BJ (cell line): ENCODE data around the gene YWHAE. TPM values are rescaled to one million over a fixed set of nuclear protein-coding genes. Genes with fewer than 3 reads are reported as not detected.

Experiments used
- CTCF ChIA-PET: fragments of 350-600 bp; formaldehyde crosslinking; extraction: SDS; loops from one replicate; lab custom pipeline; 2021; ENCODE audit warnings: antibody characterized with exemption, inconsistent platforms; lab: Yijun Ruan, JAX
- POLR2A ChIA-PET: fragments of 300-600 bp; sonication (Branson Sonifier 250); formaldehyde crosslinking; extraction: SDS; loops from one replicate; lab custom pipeline; 2021; ENCODE audit warnings: antibody characterized with exemption; lab: Charles Lee
- DNase-seq: peaks from one replicate; pipeline ENCODE4 v3.0.0-alpha.2; 2011; ENCODE audit warnings: low read depth
- H3K27me3 ChIP-seq: 2 replicates; pipeline ENCODE4 v1.6.0; 2011; ENCODE audit warnings: low read length; ENCODE audit not compliant: control insufficient read depth, insufficient read depth
- H3K36me3 ChIP-seq: 2 replicates; pipeline ENCODE4 v1.5.1; 2011; ENCODE audit warnings: low read length; ENCODE audit not compliant: control insufficient read depth, insufficient read depth
- H3K4me3 ChIP-seq: 2 replicates; pipeline ENCODE4 v1.5.1; 2011; ENCODE audit warnings: low read depth, mild to moderate bottlenecking, control low read depth, low read length
- CTCF ChIP-seq: IDR thresholded peaks from 2 replicates; pipeline ENCODE4 v1.5.1; 2011; ENCODE audit warnings: low read depth, mild to moderate bottlenecking, control low read depth, inconsistent platforms, low read length, moderate library complexity; ENCODE audit not compliant: insufficient read depth
- polyA plus RNA-seq: library from polyadenylated mRNA; depleted of rRNA; stranded (reverse); fragments of >200 nt; gene quantifications from 2 replicates; pipeline ENCODE4 v1.2.3, GENCODE V29; 2011

Gene YWHAE
- polyA plus RNA-seq, 1 experiment = 618 TPM

GRCh38 chr17:1344521-1344920 is 55.5 kb downstream of the YWHAE start:
- DNase-seq = no peak
- TF ChIP-seq CTCF = no peak
- H3K4me3 ChIP-seq = no peak overlapping the region
- CTCF ChIA-PET = interaction anchor here (1.4 kb wide), 1 partner anchor 21 kb away, joined by 5 read pairs; no protein-coding TSS in a partner anchor
- H3K27me3 ChIP-seq = no peaks in the 10 kb centered on the region
- POLR2A ChIA-PET = no interaction called here
- H3K36me3 ChIP-seq = peaks cover 11% of the 10 kb centered on the region

GRCh38 chr17:1343554-1343953 is 56.5 kb downstream of the YWHAE start:
- no peak overlapping the region for H3K4me3 ChIP-seq
- CTCF ChIA-PET = interaction anchor here (1.4 kb wide), 1 partner anchor 22 kb away, joined by 5 read pairs; no protein-coding TSS in a partner anchor
- peaks cover 9% of the 10 kb centered on the region for H3K36me3 ChIP-seq
- no peak for TF ChIP-seq CTCF
- DNase-seq = no peak
- H3K27me3 ChIP-seq = no peaks in the 10 kb centered on the region
- POLR2A ChIA-PET = no interaction called here

GRCh38 chr17:1340371-1340770 is 59.7 kb downstream of the YWHAE start:
- Histone ChIP-seq H3K36me3 (peaks cover 7% of the 10 kb centered on the region), H3K27me3 (no peaks in the 10 kb centered on the region), H3K4me3 (no peak overlapping the region)
- no peak for DNase-seq
- TF ChIP-seq CTCF = no peak
- ChIA-PET CTCF (interaction anchor here (0.6 to 2.7 kb wide), 3 partner anchors 8 to 35 kb away, joined by 3 to 17 read pairs (median 4); no protein-coding TSS in a partner anchor), POLR2A (no interaction called here)

- Histone ChIP-seq H3K4me3 (no peak overlapping the region), H3K36me3 (no peaks in the 10 kb centered on the region), H3K27me3 (no peaks in the 10 kb centered on the region)
- no peak for TF ChIP-seq CTCF
- ChIA-PET POLR2A (no interaction called here), CTCF (interaction anchor here (1.0 to 3.7 kb wide), 8 partner anchors 9 to 184 kb away, joined by 3 to 20 read pairs (median 6); partner anchors contain the start of genes INPP5K and TRARG1)
- no peak for DNase-seq
These were observed 68.3 kb downstream of the YWHAE start for GRCh38 chr17:1331708-1332107.

- TF ChIP-seq CTCF = no peak
- CTCF ChIA-PET = no interaction called here
- DNase-seq = no peak
- H3K36me3 ChIP-seq = no peaks in the 10 kb centered on the region
- POLR2A ChIA-PET = no interaction called here
- no peak overlapping the region for H3K4me3 ChIP-seq
- no peaks in the 10 kb centered on the region for H3K27me3 ChIP-seq
These were observed 70.2 kb downstream of the YWHAE start for GRCh38 chr17:1329745-1330343.
